BJ (cell line): Measurements from ENCODE around the gene RHBDF2. TPM values are rescaled to one million over a fixed set of nuclear protein-coding genes. Genes with fewer than 3 reads are reported as not detected.

Experiments
- CTCF ChIA-PET: fragments of 350-600 bp; formaldehyde crosslinking; extraction: SDS; loops from one replicate; lab custom pipeline; 2021; ENCODE audit warnings: antibody characterized with exemption, inconsistent platforms; lab: Yijun Ruan, JAX
- POLR2A ChIA-PET: fragments of 300-600 bp; sonication (Branson Sonifier 250); formaldehyde crosslinking; extraction: SDS; loops from one replicate; lab custom pipeline; 2021; ENCODE audit warnings: antibody characterized with exemption; lab: Charles Lee
- DNase-seq: peaks from one replicate; pipeline ENCODE4 v3.0.0-alpha.2; 2011; ENCODE audit warnings: low read depth
- H3K27me3 ChIP-seq: 2 replicates; pipeline ENCODE4 v1.6.0; 2011; ENCODE audit warnings: low read length; ENCODE audit not compliant: control insufficient read depth, insufficient read depth
- H3K36me3 ChIP-seq: 2 replicates; pipeline ENCODE4 v1.5.1; 2011; ENCODE audit warnings: low read length; ENCODE audit not compliant: control insufficient read depth, insufficient read depth
- H3K4me3 ChIP-seq: 2 replicates; pipeline ENCODE4 v1.5.1; 2011; ENCODE audit warnings: low read depth, mild to moderate bottlenecking, control low read depth, low read length
- CTCF ChIP-seq: IDR thresholded peaks from 2 replicates; pipeline ENCODE4 v1.5.1; 2011; ENCODE audit warnings: low read depth, mild to moderate bottlenecking, control low read depth, inconsistent platforms, low read length, moderate library complexity; ENCODE audit not compliant: insufficient read depth
- polyA plus RNA-seq: library from polyadenylated mRNA; depleted of rRNA; stranded (reverse); fragments of >200 nt; gene quantifications from 2 replicates; pipeline ENCODE4 v1.2.3, GENCODE V29; 2011

Gene RHBDF2
- polyA plus RNA-seq, 1 experiment, result 8.9 TPM

- TF ChIP-seq CTCF, result no peak
- no peak for DNase-seq
- no peak overlapping the region for H3K4me3 ChIP-seq
- ChIA-PET POLR2A (no interaction called here), CTCF (interaction anchor here (0.8 to 3.2 kb wide), 3 partner anchors 9 to 39 kb away, joined by 3 to 22 read pairs (median 3); no protein-coding TSS in a partner anchor)
- no peaks in the 10 kb centered on the region for H3K36me3 ChIP-seq
- H3K27me3 ChIP-seq, result peaks cover 15% of the 10 kb centered on the region
Observed at GRCh38 chr17:76538281-76538931, 37.2 kb upstream of the RHBDF2 start.

- POLR2A ChIA-PET, result no interaction called here
- CTCF ChIA-PET, result interaction anchor here (0.7 to 3.2 kb wide), 5 partner anchors 10 to 171 kb away, joined by 3 to 22 read pairs (median 3); no protein-coding TSS in a partner anchor
- no peak for DNase-seq
Observed at GRCh38 chr17:76537578-76538280, 36.5 kb upstream of the RHBDF2 start, which contains the start of gene CYGB. Gene CYGB, minus strand, starts transcription at chr17:76537709. Its CDS starts 167 bp downstream, at chr17:76537542.

DNA sequence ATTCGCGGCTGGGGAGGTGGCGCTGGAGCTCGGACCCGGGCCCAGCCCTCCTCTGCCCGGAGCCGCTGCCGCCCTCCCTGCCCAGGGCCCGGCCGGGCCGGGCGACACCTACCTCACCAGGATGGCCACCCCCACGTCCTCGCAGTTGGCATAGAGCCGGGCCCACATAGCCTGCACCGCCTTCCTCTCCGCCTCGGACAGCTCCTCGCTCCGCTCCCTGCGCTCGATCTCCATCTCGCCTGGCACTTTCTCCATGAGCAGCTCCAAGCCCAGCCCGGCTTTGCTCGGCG is 36.0 kb upstream of the RHBDF2 start:
- Histone ChIP-seq H3K27me3 (peaks cover 15% of the 10 kb centered on the region), H3K4me3 (peak overlapping the region; percentile 34), H3K36me3 (no peaks in the 10 kb centered on the region)
- CTCF ChIA-PET, result interaction anchor here (0.7 to 3.2 kb wide), 7 partner anchors 9 to 171 kb away, joined by 3 to 22 read pairs (median 3); no protein-coding TSS in a partner anchor
- no peak for TF ChIP-seq CTCF
- DNase-seq, result no peak
- POLR2A ChIA-PET, result no interaction called here

More at GRCh38 chr17:76537578-76538280, 36.5 kb upstream of the RHBDF2 start, which contains the start of gene CYGB:
- peaks cover 15% of the 10 kb centered on the region for H3K27me3 ChIP-seq
- no peaks in the 10 kb centered on the region for H3K36me3 ChIP-seq
- H3K4me3 ChIP-seq, result peak within 1 kb of the TSS; percentile 34
- no peak for TF ChIP-seq CTCF

DNA sequence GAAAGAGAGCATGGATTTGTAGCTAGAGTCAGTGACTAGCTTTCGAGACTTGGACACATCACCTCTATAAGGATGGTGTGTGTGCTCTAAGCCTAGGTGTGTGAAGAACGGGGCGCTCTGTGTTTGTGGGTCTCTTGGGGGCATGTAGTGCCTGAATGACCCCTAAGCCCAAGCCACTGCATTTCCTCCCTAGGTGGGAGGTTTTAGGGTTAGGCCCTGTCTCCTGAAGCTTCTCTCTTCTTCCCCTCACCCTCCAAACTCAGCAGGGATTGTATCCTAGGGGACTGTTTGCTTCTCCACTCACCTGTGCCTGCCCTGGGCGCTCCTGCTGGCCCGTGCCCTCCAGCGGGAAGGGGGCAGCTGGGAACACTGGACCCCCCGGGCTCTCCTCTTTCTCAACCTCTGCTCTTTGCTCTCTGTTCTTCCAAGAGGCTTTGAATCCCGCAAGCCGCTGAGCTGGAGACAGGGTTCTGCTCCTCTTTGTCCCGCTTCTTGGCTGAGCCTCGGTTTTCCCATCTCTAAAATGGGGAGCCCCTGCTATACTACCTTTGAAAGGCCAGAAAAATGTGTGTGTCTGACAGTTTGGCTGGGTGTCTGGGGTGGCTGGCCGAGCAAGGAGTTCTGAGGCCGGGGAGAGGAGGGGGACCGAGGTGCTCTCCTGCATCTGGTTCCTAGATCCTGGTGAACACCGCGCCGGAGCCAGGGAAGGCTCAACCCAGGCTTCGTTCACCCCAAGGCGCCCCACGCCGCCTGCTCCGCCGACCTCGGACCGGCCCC is 35.5 kb upstream of the RHBDF2 start:
- POLR2A ChIA-PET, result no interaction called here
- TF ChIP-seq CTCF, result no peak
- Histone ChIP-seq H3K4me3 (peak overlapping the region; percentile 34), H3K27me3 (peaks cover 15% of the 10 kb centered on the region), H3K36me3 (no peaks in the 10 kb centered on the region)
- DNase-seq, result no peak
- CTCF ChIA-PET, result interaction anchor here (0.8 to 3.2 kb wide), 9 partner anchors 9 to 145 kb away, joined by 3 to 22 read pairs (median 3); no protein-coding TSS in a partner anchor
